Neural progenitor cell (in vitro differentiated cells): ENCODE results near the gene ZSCAN10. TPM values are rescaled to one million over a fixed set of nuclear protein-coding genes. Genes with fewer than 3 reads are reported as not detected.

ENCODE experiments used
- DNase-seq: peaks from one replicate; pipeline ENCODE4 v3.0.0-alpha.2; 2016; ENCODE audit warnings: low spot score
- H2AFZ ChIP-seq: fragments of 200-600 bp; sonication (generic); replicated peaks from 2 replicates; pipeline ENCODE4 v1.6.1; 2016; ENCODE audit warnings: antibody characterized with exemption
- H3F3A ChIP-seq: fragments of 200-600 bp; sonication (generic); 2 replicates; pipeline ENCODE4 v1.6.1; 2016; ENCODE audit warnings: antibody characterized with exemption, low read depth
- H3K27ac ChIP-seq: fragments of 200-600 bp; sonication (generic); 2 replicates; pipeline ENCODE4 v1.5.1; 2016; ENCODE audit warnings: mild to moderate bottlenecking
- H3K27me3 ChIP-seq: fragments of 200-600 bp; sonication (generic); 2 replicates; pipeline ENCODE4 v1.6.1; 2016; ENCODE audit warnings: mild to moderate bottlenecking, moderate library complexity
- H3K36me3 ChIP-seq: fragments of 200-600 bp; sonication (generic); 2 replicates; pipeline ENCODE4 v1.5.1; 2016
- H3K4me1 ChIP-seq: fragments of 200-600 bp; sonication (generic); 2 replicates; pipeline ENCODE4 v1.6.1; 2016; ENCODE audit warnings: mixed run types
- H3K4me2 ChIP-seq: fragments of 200-600 bp; sonication (generic); 2 replicates; pipeline ENCODE4 v1.6.1; 2016
- H3K4me3 ChIP-seq: fragments of 200-600 bp; sonication (generic); 2 replicates; pipeline ENCODE4 v1.5.1; 2016
- H3K79me2 ChIP-seq: fragments of 200-600 bp; sonication (generic); 2 replicates; pipeline ENCODE4 v1.6.1; 2016; ENCODE audit warnings: low read depth
- H3K9ac ChIP-seq: fragments of 200-600 bp; sonication (generic); 2 replicates; pipeline ENCODE4 v1.6.1; 2016
- H3K9me3 ChIP-seq: fragments of 200-600 bp; sonication (generic); 2 replicates; pipeline ENCODE4 v1.5.1; 2016; ENCODE audit warnings: low read depth
- H4K20me1 ChIP-seq: fragments of 200-600 bp; sonication (generic); 2 replicates; pipeline ENCODE4 v1.6.1; 2016; ENCODE audit warnings: low read depth
- H3K27ac Mint-ChIP-seq: 3 replicates; pipeline ENCODE4 v1.8.0; 2021; ENCODE audit warnings: mixed read lengths
- H3K27me3 Mint-ChIP-seq: 2 replicates; pipeline ENCODE4 v1.8.0; 2022; ENCODE audit warnings: low read depth, mild to moderate bottlenecking, inconsistent platforms, moderate library complexity, mixed read lengths; ENCODE audit not compliant: insufficient read depth
- H3K36me3 Mint-ChIP-seq: 3 replicates; pipeline ENCODE4 v1.8.0; 2021; ENCODE audit warnings: mixed read lengths
- H3K4me1 Mint-ChIP-seq: 3 replicates; pipeline ENCODE4 v1.8.0; 2021; ENCODE audit warnings: mixed read lengths
- H3K4me3 Mint-ChIP-seq: 3 replicates; pipeline ENCODE4 v1.8.0; 2021; ENCODE audit warnings: mild to moderate bottlenecking, moderate library complexity, mixed read lengths
- H3K9me3 Mint-ChIP-seq: 3 replicates; pipeline ENCODE4 v1.8.0; 2020; ENCODE audit warnings: mixed read lengths
- EZH2 ChIP-seq: fragments of 200-600 bp; sonication (generic); IDR thresholded peaks from 2 replicates; pipeline ENCODE4 v1.6.1; 2017; ENCODE audit warnings: antibody characterized with exemption, mild to moderate bottlenecking, moderate library complexity
- EZH2phosphoT487 ChIP-seq: fragments of 200-600 bp; sonication (generic); IDR thresholded peaks from 2 replicates; pipeline ENCODE4 v1.6.1; 2017; ENCODE audit warnings: antibody characterized with exemption
- total RNA-seq: library from RNA; depleted of rRNA; stranded (reverse); fragments of >200 nt; gene quantifications from 2 replicates; pipeline ENCODE4 v1.2.3, GENCODE V29; 2015; ENCODE audit warnings: low replicate concordance
- TF ChIP-seq, protein P1 (sequence below): fragments of 200-600 bp; sonication (generic); IDR thresholded peaks from 2 replicates; pipeline ENCODE4 v1.5.1; 2017; ENCODE audit warnings: antibody characterized with exemption, mild to moderate bottlenecking

ZSCAN10 gene
- total RNA-seq, 1 donor from 2014 or later, result 5.4 TPM

GRCh38 chr16:3121851-3122467, 22.9 kb upstream of the ZSCAN10 start:
- H3K79me2 ChIP-seq, result no peaks in the 10 kb centered on the region
- no peaks in the 10 kb centered on the region for H3K9me3 Mint-ChIP-seq
- H3K36me3 Mint-ChIP-seq, result peaks cover 4% of the 10 kb centered on the region
- no peak overlapping the region for H3K27ac Mint-ChIP-seq
- H3K36me3 ChIP-seq, result no peaks in the 10 kb centered on the region
- no peaks in the 10 kb centered on the region for H3K9me3 ChIP-seq
- H3K9ac ChIP-seq, result no peak overlapping the region
- peaks cover 9% of the 10 kb centered on the region for H4K20me1 ChIP-seq
- H3F3A ChIP-seq, result peaks cover 37% of the 10 kb centered on the region
- peaks cover 18% of the 10 kb centered on the region for H3K4me1 Mint-ChIP-seq
- peaks cover 8% of the 10 kb centered on the region for H3K27me3 Mint-ChIP-seq
- H3K27me3 ChIP-seq, result peaks cover 3% of the 10 kb centered on the region
- no peak overlapping the region for H3K4me2 ChIP-seq
- no peak for DNase-seq
- no peak overlapping the region for H3K4me3 Mint-ChIP-seq
- H2AFZ ChIP-seq, result no peak overlapping the region
- H3K4me3 ChIP-seq, result no peak overlapping the region
- H3K4me1 ChIP-seq, result peaks cover 5% of the 10 kb centered on the region
- TF ChIP-seq EZH2 (no peak), EZH2phosphoT487 (no peak)
- TF ChIP-seq, protein P1, sequence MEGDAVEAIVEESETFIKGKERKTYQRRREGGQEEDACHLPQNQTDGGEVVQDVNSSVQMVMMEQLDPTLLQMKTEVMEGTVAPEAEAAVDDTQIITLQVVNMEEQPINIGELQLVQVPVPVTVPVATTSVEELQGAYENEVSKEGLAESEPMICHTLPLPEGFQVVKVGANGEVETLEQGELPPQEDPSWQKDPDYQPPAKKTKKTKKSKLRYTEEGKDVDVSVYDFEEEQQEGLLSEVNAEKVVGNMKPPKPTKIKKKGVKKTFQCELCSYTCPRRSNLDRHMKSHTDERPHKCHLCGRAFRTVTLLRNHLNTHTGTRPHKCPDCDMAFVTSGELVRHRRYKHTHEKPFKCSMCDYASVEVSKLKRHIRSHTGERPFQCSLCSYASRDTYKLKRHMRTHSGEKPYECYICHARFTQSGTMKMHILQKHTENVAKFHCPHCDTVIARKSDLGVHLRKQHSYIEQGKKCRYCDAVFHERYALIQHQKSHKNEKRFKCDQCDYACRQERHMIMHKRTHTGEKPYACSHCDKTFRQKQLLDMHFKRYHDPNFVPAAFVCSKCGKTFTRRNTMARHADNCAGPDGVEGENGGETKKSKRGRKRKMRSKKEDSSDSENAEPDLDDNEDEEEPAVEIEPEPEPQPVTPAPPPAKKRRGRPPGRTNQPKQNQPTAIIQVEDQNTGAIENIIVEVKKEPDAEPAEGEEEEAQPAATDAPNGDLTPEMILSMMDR, result no peak
- no peak overlapping the region for H3K27ac ChIP-seq

DNA sequence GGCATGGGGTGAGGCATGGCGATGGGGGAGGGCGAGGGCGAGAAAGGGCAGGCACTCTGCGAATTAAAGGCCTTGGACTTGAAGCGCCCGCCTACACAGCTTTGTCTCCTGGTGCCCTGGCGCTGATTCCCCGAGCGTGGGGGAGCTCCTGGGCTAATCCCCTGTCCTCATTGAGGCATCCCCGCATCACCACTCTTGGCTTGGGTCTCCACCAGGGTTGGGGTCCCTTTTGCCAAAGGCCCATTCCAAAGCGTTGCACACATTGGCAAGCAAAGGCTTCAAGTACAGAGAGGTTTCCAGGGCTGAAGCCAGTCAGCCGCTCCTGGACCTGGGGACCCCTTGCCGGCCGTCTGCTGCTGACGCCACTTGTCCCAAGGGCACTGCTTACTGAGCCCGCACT, 21.3 kb upstream of the ZSCAN10 start:
- TF ChIP-seq, protein P1, result no peak
- no peak for TF ChIP-seq EZH2phosphoT487
- TF ChIP-seq EZH2, result no peak
- H3K27ac ChIP-seq, result no peak overlapping the region
- H3K4me2 ChIP-seq, result no peak overlapping the region
- peaks cover 8% of the 10 kb centered on the region for H3K27me3 Mint-ChIP-seq
- peaks cover 17% of the 10 kb centered on the region for H3K4me1 Mint-ChIP-seq
- H3K4me3 ChIP-seq, result no peak overlapping the region
- no peak overlapping the region for H3K27ac Mint-ChIP-seq
- no peak for DNase-seq
- H3K79me2 ChIP-seq, result no peaks in the 10 kb centered on the region
- H3K4me3 Mint-ChIP-seq, result no peak overlapping the region
- peaks cover 5% of the 10 kb centered on the region for H3K36me3 Mint-ChIP-seq
- H3K27me3 ChIP-seq, result peaks cover 3% of the 10 kb centered on the region
- no peak overlapping the region for H2AFZ ChIP-seq
- no peaks in the 10 kb centered on the region for H3K36me3 ChIP-seq
- H3K9ac ChIP-seq, result no peak overlapping the region
- peaks cover 27% of the 10 kb centered on the region for H3F3A ChIP-seq
- H4K20me1 ChIP-seq, result peaks cover 9% of the 10 kb centered on the region
- no peaks in the 10 kb centered on the region for H3K9me3 ChIP-seq
- peaks cover 5% of the 10 kb centered on the region for H3K4me1 ChIP-seq
- no peaks in the 10 kb centered on the region for H3K9me3 Mint-ChIP-seq

- DNase-seq, result no peak
- H3K36me3 ChIP-seq, result no peaks in the 10 kb centered on the region
- peaks cover 3% of the 10 kb centered on the region for H3K27me3 ChIP-seq
- H4K20me1 ChIP-seq, result peaks cover 6% of the 10 kb centered on the region
- Mint-ChIP-seq H3K27me3 (peaks cover 8% of the 10 kb centered on the region), H3K4me3 (no peak overlapping the region), H3K4me1 (peaks cover 13% of the 10 kb centered on the region), H3K9me3 (no peaks in the 10 kb centered on the region), H3K36me3 (peaks cover 4% of the 10 kb centered on the region), H3K27ac (no peak overlapping the region)
- no peaks in the 10 kb centered on the region for H3K79me2 ChIP-seq
- H3K27ac ChIP-seq, result no peak overlapping the region
- no peak overlapping the region for H3K4me2 ChIP-seq
- no peaks in the 10 kb centered on the region for H3K4me1 ChIP-seq
- H2AFZ ChIP-seq, result no peak overlapping the region
- peaks cover 21% of the 10 kb centered on the region for H3F3A ChIP-seq
- TF ChIP-seq EZH2, result no peak
- TF ChIP-seq, protein P1, result no peak
- TF ChIP-seq EZH2phosphoT487, result no peak
- H3K4me3 ChIP-seq, result no peak overlapping the region
- no peak overlapping the region for H3K9ac ChIP-seq
- no peaks in the 10 kb centered on the region for H3K9me3 ChIP-seq
Measured at GRCh38 chr16:3119701-3120408, 20.8 kb upstream of the ZSCAN10 start.
